Kidney glomerular epithelial cell (primary cell): ENCODE data around the gene LCP1.
"Not testable (repeated sequence)": the region's sequence is repeated elsewhere in the genome, so short reads cannot be mapped to it uniquely, and the experiment has no call there.

Experiments
- DNase-seq: peaks from one replicate; lab custom pipeline; 2025; lab: John Stamatoyannopoulos, UW

Gene LCP1, protein sequence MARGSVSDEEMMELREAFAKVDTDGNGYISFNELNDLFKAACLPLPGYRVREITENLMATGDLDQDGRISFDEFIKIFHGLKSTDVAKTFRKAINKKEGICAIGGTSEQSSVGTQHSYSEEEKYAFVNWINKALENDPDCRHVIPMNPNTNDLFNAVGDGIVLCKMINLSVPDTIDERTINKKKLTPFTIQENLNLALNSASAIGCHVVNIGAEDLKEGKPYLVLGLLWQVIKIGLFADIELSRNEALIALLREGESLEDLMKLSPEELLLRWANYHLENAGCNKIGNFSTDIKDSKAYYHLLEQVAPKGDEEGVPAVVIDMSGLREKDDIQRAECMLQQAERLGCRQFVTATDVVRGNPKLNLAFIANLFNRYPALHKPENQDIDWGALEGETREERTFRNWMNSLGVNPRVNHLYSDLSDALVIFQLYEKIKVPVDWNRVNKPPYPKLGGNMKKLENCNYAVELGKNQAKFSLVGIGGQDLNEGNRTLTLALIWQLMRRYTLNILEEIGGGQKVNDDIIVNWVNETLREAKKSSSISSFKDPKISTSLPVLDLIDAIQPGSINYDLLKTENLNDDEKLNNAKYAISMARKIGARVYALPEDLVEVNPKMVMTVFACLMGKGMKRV

GRCh38 chr13:46181840-46182490 lies at the start of gene LCP1:
TSS of gene LCP1 (minus strand) at chr13:46182177. CDS start at chr13:46159662, 22,515 bp downstream.
- no peak for DNase-seq

GRCh38 chr13:46229251-46229650 lies 47.3 kb upstream of the LCP1 start:
- no peak for DNase-seq

- DNase-seq, result not testable (repeated sequence)
Measured at GRCh38 chr13:46220234-46220633, 38.3 kb upstream of the LCP1 start.

DNA sequence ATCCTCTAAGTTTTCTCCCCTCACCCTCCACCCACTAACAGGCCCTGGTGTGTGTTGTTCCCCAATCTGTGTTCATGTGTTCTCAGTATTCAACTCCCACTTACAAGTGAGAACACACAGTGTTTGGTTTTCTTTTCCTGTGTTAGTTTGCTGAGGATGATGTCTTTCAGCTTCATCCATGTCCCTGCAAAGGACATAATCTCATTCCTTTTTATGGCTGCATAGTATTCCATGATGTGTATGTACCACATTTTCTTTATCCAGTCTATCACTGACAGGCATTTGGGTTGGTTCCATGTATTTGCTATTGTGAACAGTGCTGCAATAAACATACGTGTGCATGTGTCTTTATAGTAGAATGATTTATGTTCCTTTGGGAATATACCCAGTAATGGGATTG lies 32.8 kb upstream of the LCP1 start:
- not testable (repeated sequence) for DNase-seq

- peak; percentile 38 for DNase-seq
Measured at GRCh38 chr13:46213242-46213641, 31.3 kb upstream of the LCP1 start.

DNA sequence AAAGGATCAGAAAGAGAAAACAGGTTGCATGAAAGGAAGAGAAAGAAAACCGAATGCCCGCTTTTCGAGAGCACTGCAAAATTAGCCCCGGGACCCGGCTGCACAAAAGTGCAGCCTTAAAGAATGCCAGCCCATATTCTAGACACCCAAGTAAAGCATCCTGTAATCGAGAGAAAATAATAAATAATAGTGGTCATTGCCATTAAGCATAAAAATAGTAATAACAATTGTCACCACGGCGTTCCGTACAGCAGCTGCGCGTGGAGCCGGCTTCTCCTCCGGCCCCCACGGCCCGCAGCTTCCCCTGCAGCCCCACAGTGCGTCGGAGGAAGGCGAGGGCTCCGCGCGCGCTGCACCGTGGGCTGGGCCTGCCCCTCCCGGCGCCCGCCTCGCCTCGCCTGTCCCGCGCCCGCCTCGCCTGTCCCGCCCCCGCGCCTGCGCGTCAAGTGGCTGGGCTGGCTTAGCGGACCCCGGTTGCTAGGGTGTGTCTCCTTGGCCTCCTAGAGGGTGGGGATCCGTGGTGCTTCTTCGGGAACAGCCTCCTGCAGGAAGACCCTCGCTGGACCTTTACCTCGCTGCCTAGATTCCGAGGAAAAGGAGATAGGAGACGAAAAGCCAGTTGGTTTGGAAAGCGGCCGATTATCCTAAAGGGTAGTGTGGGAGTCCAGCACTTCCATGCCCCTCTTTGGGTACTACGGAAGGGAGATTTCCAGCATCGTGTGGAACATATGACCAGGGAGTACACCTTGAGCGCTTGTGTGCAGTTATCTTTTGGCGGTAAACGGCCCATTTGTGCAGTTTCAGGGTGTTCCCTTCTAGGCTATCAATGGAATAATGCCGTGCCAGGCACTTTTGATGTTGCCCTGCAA lies 29.7 kb upstream of the LCP1 start, which contains the start of gene LRRC63:
Gene LRRC63, plus strand, starts transcription at position 446 of the 869 bp plus-strand sequence. CDS start 1,107 bp downstream, outside the sequence.
- no peak for DNase-seq

- DNase-seq, result no peak
Measured at GRCh38 chr13:46211116-46211482, 29.1 kb upstream of the LCP1 start.

DNA sequence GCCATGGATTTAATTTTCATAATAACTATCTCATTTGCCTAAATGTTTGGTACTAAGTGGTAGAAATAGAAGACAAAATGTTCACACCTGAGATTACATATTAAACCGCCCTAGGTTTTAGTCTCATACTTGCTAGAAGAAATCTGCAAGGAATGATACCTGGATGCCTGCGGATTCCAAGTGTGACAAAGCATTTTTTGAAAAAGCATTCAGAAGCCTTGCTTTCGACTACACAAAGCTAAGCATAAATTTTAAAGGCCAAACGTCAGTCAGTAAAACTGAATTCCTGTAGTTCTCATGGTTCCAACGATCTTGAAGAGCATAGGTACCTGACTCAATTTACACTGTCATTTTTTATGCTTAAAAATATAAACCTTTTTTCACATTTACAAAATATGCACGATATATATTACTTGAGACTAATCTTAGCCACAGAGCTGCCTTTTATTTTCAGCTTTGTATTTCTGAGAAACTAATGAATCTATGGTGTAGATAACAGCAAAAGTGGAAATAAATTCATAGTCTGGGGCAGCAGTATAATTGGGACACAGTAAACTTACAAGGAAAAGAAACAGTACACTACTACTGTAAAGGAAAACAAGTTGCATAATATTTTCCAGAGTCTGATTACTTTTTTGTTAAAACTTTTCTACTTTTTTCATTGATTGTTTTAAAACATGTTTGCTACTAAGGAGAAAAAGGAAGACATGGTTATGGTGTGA lies 28.5 kb upstream of the LCP1 start:
- no peak for DNase-seq

- no peak for DNase-seq
Measured at GRCh38 chr13:46207828-46208227, 25.9 kb upstream of the LCP1 start.

DNA sequence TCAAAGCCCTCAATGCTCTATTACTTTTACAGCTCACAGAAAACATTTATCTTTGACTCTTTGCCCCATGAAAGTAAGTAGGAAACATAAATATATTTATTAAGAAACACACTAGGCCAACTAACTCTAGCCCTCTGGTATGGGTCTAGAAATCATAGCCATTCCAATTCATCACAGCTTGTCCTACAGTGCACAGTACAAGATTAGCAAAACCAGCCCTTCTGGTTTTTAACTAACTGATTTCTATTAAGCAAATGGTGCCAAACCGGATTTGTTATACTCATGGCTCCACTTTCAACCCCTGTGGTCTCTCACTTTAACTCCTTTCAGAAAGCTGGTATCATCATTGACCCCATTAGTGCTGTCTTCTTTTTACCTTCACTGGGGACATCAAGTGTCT lies 24.2 kb upstream of the LCP1 start:
- no peak for DNase-seq

DNA sequence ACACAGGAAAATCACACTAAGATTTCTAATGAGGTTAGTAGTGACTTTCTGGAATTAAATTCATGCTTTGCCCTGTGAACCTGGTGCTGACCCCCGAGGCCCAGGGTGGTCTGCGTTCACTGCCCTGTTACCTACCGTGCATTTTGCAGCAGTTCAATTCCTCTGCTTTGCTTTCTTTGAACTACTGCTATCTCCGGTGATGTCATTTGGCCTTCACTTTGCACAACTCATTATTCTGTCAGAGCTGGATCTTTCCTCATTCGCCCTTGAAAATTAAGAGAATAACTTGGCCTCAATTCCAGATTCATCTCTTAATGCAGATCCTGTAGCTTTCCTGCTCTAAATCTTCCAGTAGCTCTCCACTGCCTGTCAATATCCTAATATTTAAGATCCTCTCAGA lies 21.0 kb upstream of the LCP1 start:
- DNase-seq, result no peak

DNA sequence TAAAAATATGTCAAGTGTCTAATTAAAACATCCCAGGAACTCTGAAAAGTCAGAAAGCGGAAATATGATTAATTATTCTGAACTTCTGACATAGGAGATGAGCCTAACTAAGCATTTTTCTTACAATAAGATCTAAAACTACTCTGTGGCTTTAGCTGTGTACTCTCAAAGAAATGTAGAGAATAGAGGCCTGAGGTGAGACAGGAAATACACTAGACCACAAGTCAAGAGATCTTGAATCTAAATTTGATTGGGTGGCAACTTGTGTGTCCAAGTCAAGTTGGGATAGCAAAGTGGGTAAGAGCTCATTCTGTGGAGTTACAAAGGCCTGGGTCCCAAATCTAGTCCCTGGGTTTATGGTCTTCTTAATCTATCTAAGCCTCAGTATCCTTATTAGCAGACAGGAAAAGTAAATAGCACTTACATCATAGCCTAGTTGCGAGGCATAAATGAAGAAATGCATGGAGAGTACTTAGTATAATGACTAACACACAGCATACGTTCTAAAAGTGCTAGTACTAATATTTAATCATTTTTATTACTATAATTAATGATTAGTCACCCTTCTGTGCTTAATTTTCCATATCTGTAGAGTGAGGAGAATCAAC lies 20.3 kb upstream of the LCP1 start:
- no peak for DNase-seq

DNA sequence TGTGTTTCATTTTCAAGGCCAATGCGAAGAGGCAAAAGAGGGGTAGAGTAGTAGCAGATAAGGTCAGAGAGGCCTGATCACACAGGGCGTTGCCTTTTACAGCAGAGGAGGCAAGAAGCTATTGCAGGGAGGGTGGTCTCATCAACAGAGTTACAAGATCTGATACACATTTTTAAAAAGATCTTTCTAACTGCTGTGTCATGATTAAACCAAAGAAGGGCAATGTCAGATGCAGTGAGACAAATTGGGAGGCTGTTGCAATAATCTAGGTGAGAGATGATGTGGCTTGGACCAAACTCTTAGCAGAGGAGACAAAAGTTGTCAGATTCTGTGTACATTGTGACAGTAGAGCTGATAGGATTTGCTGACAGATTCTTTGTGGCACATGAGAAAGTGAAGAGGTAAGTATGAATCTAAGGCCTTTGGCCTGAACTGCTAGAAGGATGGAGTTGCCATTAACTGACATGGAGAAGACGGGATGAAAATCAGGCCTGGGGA lies 16.8 kb upstream of the LCP1 start:
- no peak for DNase-seq

DNA sequence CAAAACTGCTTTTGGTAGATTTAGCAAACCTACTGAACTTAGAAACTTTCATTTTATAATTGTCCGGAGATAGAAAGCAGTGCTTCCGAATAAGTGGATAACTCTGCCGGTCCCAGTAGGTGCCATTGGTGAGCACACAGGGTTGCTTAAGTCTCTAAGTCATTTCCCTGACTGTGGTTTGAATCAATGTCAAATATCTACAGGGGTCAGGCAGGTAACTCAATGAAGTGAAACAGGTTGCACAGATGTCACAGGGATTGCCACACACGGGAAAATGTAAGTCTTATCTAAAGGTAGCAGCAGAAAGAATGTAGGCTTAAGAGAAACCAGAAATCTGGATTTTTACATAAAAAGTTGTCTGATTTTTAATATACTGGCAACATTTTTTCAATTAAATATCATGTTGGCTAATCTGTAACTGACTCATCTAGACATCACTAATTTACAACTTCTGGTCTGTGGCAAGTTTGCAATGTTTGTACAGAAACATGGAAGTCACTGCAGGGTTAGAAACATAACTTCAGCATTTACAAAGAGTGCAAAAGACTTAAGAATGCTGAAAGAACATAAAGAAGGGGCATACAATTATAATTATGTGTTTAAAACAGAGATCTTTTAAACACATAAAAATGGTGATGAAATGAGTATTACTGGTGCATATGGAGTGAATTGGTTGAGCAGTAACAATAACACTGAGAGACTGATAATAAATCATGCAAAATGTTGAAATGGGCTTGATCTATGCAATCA lies 15.5 kb upstream of the LCP1 start:
- DNase-seq, result no peak

DNA sequence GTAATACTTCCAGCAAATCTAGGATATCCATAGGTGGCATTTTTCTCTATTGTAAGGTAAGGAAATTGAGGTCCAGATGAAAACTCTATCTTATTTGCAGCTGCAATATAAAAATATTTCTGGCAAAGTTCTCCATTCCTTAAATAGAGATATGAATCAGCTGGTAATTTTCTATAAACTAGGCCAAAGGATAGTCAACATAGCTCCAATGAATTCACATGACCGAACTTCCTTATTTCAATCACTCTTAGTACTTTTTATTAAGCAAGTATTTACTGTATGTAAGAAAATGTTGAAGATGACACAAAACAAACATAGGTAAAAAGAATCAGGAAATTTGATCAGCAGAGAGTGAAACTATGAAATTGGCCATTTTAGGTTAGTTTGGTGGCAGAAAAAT lies 13.0 kb upstream of the LCP1 start:
- DNase-seq, result no peak

DNA sequence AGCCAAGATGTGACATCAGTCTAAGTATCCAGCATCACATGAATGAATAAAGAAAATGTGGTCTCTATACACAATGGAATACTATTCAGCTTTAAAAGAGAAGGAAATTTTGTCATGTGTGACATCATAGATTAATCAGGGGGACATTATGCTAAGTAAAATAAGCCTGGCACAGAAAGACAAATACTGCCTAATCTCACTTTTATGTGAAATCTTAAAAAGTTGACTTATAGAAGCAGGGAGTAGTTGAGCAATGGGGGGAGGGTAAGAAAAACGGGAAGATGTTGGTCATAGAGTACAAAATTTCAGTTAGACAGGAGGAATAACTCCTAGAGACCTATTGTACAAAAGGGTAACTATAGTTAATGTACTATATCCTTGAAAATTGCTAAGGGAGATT lies 10.4 kb upstream of the LCP1 start:
- DNase-seq, result no peak

GRCh38 chr13:46185634-46186033 lies 3.7 kb upstream of the LCP1 start:
- no peak for DNase-seq

- DNase-seq, result no peak
Measured at GRCh38 chr13:46184277-46184699, 2.3 kb upstream of the LCP1 start.

DNA sequence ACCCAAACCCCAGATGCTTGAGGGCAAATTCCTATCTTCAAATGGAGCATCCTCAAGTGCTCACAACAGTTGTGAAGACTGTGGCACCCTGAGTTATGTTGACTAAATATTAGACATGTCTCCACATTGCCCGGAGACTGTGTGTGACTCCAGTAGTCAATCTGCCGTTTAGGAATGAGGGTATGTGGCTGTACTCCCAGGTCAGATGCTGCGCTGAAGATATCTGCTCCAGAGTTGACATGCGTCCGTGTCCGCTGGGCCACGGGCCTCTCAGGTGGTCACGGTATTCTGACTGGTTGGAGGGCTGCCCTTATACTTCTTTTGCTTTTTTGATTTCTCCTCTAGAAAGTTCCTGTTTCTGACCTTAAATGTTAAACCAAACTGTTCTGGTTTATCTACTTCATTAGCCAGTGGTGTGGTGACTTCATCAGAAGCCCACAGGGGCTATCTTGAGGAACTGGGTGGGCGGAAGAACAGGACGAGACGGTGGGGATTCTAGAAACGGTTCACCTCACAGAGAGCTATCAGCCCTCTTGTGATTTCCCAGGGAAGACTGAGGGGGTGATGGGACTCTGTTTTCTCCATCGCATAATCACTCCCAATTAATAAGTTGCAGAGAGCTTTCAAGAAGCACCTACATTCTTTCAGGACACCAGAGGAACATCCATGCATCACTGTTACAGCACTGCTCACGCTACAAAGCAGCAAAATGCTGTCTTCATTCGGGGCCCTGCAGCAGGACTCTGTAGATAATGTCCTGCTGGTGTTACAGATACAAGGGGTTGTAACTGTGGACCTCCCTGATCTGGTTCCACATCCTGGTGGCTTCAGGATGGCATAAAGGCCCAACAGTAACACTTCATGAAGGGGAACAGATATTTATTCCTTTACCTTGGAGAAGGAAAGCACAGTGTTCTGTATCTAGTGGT lies 1.3 kb upstream of the LCP1 start:
- no peak for DNase-seq
